SK-N-SH (cell line): ENCODE measurements around the gene ZDHHC21. TPM values are rescaled to one million over a fixed set of nuclear protein-coding genes. Genes with fewer than 3 reads are reported as not detected.

Experiments
- CTCF ChIA-PET: fragments of 300-600, 350-600 bp; formaldehyde crosslinking; extraction: SDS; loops from one replicate; lab custom pipeline; 2021; lab: Yijun Ruan, JAX
- POLR2A ChIA-PET: fragments of 350-600 bp; sonication (Branson Sonifier 250); formaldehyde crosslinking; extraction: SDS; loops from one replicate; lab custom pipeline; 2020; ENCODE audit warnings: antibody characterized with exemption, inconsistent platforms; lab: Yijun Ruan, JAX
- DNase-seq: peaks from one replicate; pipeline ENCODE4 v3.0.0; 2012
- H2AFZ ChIP-seq: fragments of 200-600 bp; sonication (generic); 2 replicates; pipeline ENCODE4 v1.8.1; 2016; ENCODE audit warnings: antibody characterized with exemption, mild to moderate bottlenecking, low read depth
- H3F3A ChIP-seq: fragments of 200-600 bp; sonication (generic); replicated peaks from 2 replicates; pipeline ENCODE3; 2016; ENCODE audit warnings: antibody characterized with exemption, mild to moderate bottlenecking; ENCODE audit not compliant: insufficient read depth
- H3K27ac ChIP-seq, 2 experiments: fragments of 200-500 bp in 1 of 2; fragments of 200-600 bp in 1 of 2; sonication (Bioruptor generic) in 1 of 2; sonication (generic), shearing (Covaris generic) in 1 of 2; 2 replicates each; pipeline versions ENCODE4 v1.5.1 to v1.6.1; 2014 to 2016; ENCODE audit warnings: low read depth in 2 of 2, inconsistent platforms in 1 of 2, low read length in 1 of 2, mild to moderate bottlenecking in 1 of 2, mixed read lengths in 1 of 2
- H3K27me3 ChIP-seq: fragments of 200-600 bp; sonication (generic), shearing (Covaris generic); 2 replicates; pipeline ENCODE4 v1.6.1; 2016; ENCODE audit warnings: mixed run types; ENCODE audit not compliant: insufficient read depth
- H3K36me3 ChIP-seq, 2 experiments: fragments of 200-500 bp in 1 of 2; fragments of 200-600 bp in 1 of 2; sonication (Bioruptor generic) in 1 of 2; sonication (generic) in 1 of 2; replicated peaks in 1 of 2; 2 replicates each; pipeline versions ENCODE3 to v1.5.1; 2014 to 2016; ENCODE audit warnings: low read length in 1 of 2, mild to moderate bottlenecking in 1 of 2; ENCODE audit not compliant: insufficient read depth in 2 of 2, control insufficient read depth in 1 of 2
- H3K4me1 ChIP-seq, 2 experiments: fragments of 200-500 bp in 1 of 2; fragments of 200-600 bp in 1 of 2; sonication (Bioruptor generic) in 1 of 2; sonication (generic), shearing (Covaris generic) in 1 of 2; 2 replicates each; pipeline versions ENCODE4 v1.5.1 to v1.6.1; 2014 to 2016; ENCODE audit warnings: low read depth in 1 of 2, low read length in 1 of 2, mixed run types in 1 of 2; ENCODE audit not compliant: insufficient read depth in 2 of 2, control insufficient read depth in 1 of 2
- H3K4me2 ChIP-seq: fragments of 200-600 bp; sonication (generic), shearing (Covaris generic); 2 replicates; pipeline ENCODE4 v1.6.1; 2017; ENCODE audit warnings: mixed run types
- H3K4me3 ChIP-seq, 2 experiments: fragments of 200-500 bp in 1 of 2; fragments of 200-600 bp in 1 of 2; sonication (Bioruptor generic) in 1 of 2; sonication (generic), shearing (Covaris generic) in 1 of 2; 2 replicates each; pipeline versions ENCODE4 v1.5.1 to v1.8.1; 2014 to 2016; ENCODE audit warnings: low read depth in 2 of 2, inconsistent platforms in 1 of 2, low read length in 1 of 2, mild to moderate bottlenecking in 1 of 2, mixed read lengths in 1 of 2, moderate library complexity in 1 of 2
- H3K79me2 ChIP-seq: fragments of 200-600 bp; sonication (generic); 2 replicates; pipeline ENCODE4 v1.8.1; 2017; ENCODE audit warnings: mild to moderate bottlenecking; ENCODE audit not compliant: insufficient read depth
- H3K9ac ChIP-seq: fragments of 200-600 bp; sonication (generic); 2 replicates; pipeline ENCODE4 v1.6.1; 2017; ENCODE audit warnings: mixed run types
- H3K9me2 ChIP-seq: fragments of 200-600 bp; sonication (generic); 2 replicates; pipeline ENCODE4 v1.6.1; 2017; ENCODE audit warnings: mixed run types
- H3K9me3 ChIP-seq: fragments of 200-600 bp; sonication (generic); 2 replicates; pipeline ENCODE4 v1.6.1; 2017; ENCODE audit warnings: mixed run types, mild to moderate bottlenecking, moderate library complexity
- H4K20me1 ChIP-seq: fragments of 200-600 bp; sonication (generic); 2 replicates; pipeline ENCODE4 v1.6.1; 2017; ENCODE audit warnings: mild to moderate bottlenecking, mixed run types; ENCODE audit not compliant: insufficient read depth
- CTCF ChIP-seq: fragments of 200-600 bp; sonication (generic); IDR thresholded peaks from 2 replicates; pipeline ENCODE4 v1.6.1; 2017; ENCODE audit warnings: antibody characterized with exemption, mild to moderate bottlenecking, moderate library complexity
- ELF1 ChIP-seq: IDR thresholded peaks from 2 replicates; pipeline ENCODE4 v1.4.0; 2012
- EP300 ChIP-seq, 2 experiments: IDR thresholded peaks; 2 replicates each; pipeline versions ENCODE4 v1.4.0 to v1.6.1; 2012; ENCODE audit warnings: borderline replicate concordance in 1 of 2, low read depth in 1 of 2, low read length in 1 of 2
- FOXM1 ChIP-seq: IDR thresholded peaks from 2 replicates; pipeline ENCODE4 v1.4.0; 2012; ENCODE audit warnings: low read depth, mild to moderate bottlenecking
- IRF3 ChIP-seq: fragments of 150-350 bp; IDR thresholded peaks from 2 replicates; pipeline ENCODE4 v1.6.1; 2016; ENCODE audit warnings: mild to moderate bottlenecking, low read depth, low read length
- JUND ChIP-seq: IDR thresholded peaks from 2 replicates; pipeline ENCODE4 v1.4.0; 2012
- MAX ChIP-seq: IDR thresholded peaks from 2 replicates; pipeline ENCODE4 v1.4.0; 2012; ENCODE audit warnings: low read depth
- NRF1 ChIP-seq: IDR thresholded peaks from 2 replicates; pipeline ENCODE4 v1.6.1; 2012; ENCODE audit warnings: low read depth, mild to moderate bottlenecking, low read length
- POLR2AphosphoS5 ChIP-seq: IDR thresholded peaks from 2 replicates; pipeline ENCODE4 v1.6.1; 2012; ENCODE audit warnings: low read depth, low read length
- RAD21 ChIP-seq: IDR thresholded peaks from 2 replicates; pipeline ENCODE4 v1.6.1; 2012; ENCODE audit warnings: mild to moderate bottlenecking, low read length
- REST ChIP-seq: IDR thresholded peaks from 2 replicates; pipeline ENCODE4 v1.6.1; 2012; ENCODE audit warnings: mild to moderate bottlenecking, low read depth, low read length, moderate library complexity
- RXRA ChIP-seq: IDR thresholded peaks from 2 replicates; pipeline ENCODE4 v1.4.0; 2012; ENCODE audit warnings: low read depth, mild to moderate bottlenecking, borderline replicate concordance
- TAF1 ChIP-seq: IDR thresholded peaks from 2 replicates; pipeline ENCODE4 v1.6.1; 2012; ENCODE audit warnings: low read depth, mild to moderate bottlenecking, low read length, moderate library complexity, borderline replicate concordance
- ZBTB33 ChIP-seq: IDR thresholded peaks from 2 replicates; pipeline ENCODE4 v1.4.0; 2012; ENCODE audit warnings: low read depth, borderline replicate concordance
- WGBS: methylation state at CpG from one replicate; pipeline ENCODE4 v1.1.6; 2017; ENCODE audit warnings: low lambda C conversion rate; 5-methylcytosine and 5-hydroxymethylcytosine counted together
- polyA plus RNA-seq, 3 experiments: library from polyadenylated mRNA; depleted of rRNA; stranded (reverse); fragments of >200 nt; gene quantifications; 2 replicates each; pipeline ENCODE4 v1.2.3, GENCODE V29; 2012

ZDHHC21 gene
- polyA plus RNA-seq, 1 of the 3 experiments (the other 2 are of a cell fraction): 2.9 TPM

GRCh38 chr9:14563902-14564624 is 129.2 kb downstream of the ZDHHC21 start:
- Histone ChIP-seq H3K36me3 (no peaks in the 10 kb centered on the region), H3K27ac (no peak overlapping the region), H3K4me1 (no peaks in the 10 kb centered on the region; a peak in 1 of 4 replicates), H3K4me3 (no peak overlapping the region), H3K27me3 (no peaks in the 10 kb centered on the region), H2AFZ (no peak overlapping the region), H3F3A (no peaks in the 10 kb centered on the region), H3K79me2 (no peaks in the 10 kb centered on the region), H4K20me1 (no peaks in the 10 kb centered on the region), H3K9me2 (no peaks in the 10 kb centered on the region), H3K9me3 (no peaks in the 10 kb centered on the region), H3K9ac (no peak overlapping the region), H3K4me2 (no peak overlapping the region)
- no peak for DNase-seq
- ChIA-PET CTCF (no interaction called here), POLR2A (no interaction called here)
- TF ChIP-seq NRF1 (no peak), POLR2AphosphoS5 (no peak), ELF1 (no peak), TAF1 (no peak), IRF3 (no peak), MAX (no peak)
- 69% methylated on average over 9 of the region's 9 CpGs for WGBS

- Histone ChIP-seq H3K9me2 (no peaks in the 10 kb centered on the region), H3K9ac (no peak overlapping the region), H3K27me3 (no peaks in the 10 kb centered on the region), H2AFZ (no peak overlapping the region), H3K27ac (no peak overlapping the region)
- CTCF ChIA-PET: no interaction called here
- 62% methylated on average over 6 of the region's 9 CpGs for WGBS
- POLR2A ChIA-PET: no interaction called here
- TF ChIP-seq RAD21: no peak
- no peak for TF ChIP-seq JUND
- TF ChIP-seq REST: no peak
- no peak for TF ChIP-seq POLR2AphosphoS5
- TF ChIP-seq IRF3: no peak
- no peak for TF ChIP-seq CTCF
- no peak for TF ChIP-seq EP300 (IDR thresholded peaks at IDR 0.05; ENCODE audit: borderline replicate concordance in 1 of 2, low read depth in 1 of 2, low read length in 1 of 2)
- no peak for TF ChIP-seq ZBTB33
- TF ChIP-seq FOXM1: no peak
- no peak for TF ChIP-seq RXRA
- TF ChIP-seq, all 33 proteins: peak for 0
- H3F3A ChIP-seq: no peaks in the 10 kb centered on the region
- no peaks in the 10 kb centered on the region for H3K36me3 ChIP-seq
- H3K79me2 ChIP-seq: no peaks in the 10 kb centered on the region
- no peaks in the 10 kb centered on the region; a peak in 1 of 4 replicates for H3K4me1 ChIP-seq
- H3K9me3 ChIP-seq: no peaks in the 10 kb centered on the region
- no peak overlapping the region for H3K4me3 ChIP-seq
- no peaks in the 10 kb centered on the region for H4K20me1 ChIP-seq
- DNase-seq: no peak
- H3K4me2 ChIP-seq: no peak overlapping the region
Measured at GRCh38 chr9:14561929-14562405, 131.3 kb downstream of the ZDHHC21 start.
